Activated B cell treated with CpG ODN at 0.5 μM for 24 hours (primary cell): Measurements from ENCODE around the gene NOD1. TPM values are rescaled to one million over a fixed set of nuclear protein-coding genes. Genes with fewer than 3 reads are reported as not detected.

Source experiments
- ATAC-seq: fragments of 200-7000 bp; cut with Tn5 transposase; one replicate; pipeline ENCODE4 v1.10.0; 2021; ENCODE audit warnings: low read depth, mild to moderate bottlenecking, moderate library complexity
- CTCF ChIA-PET: fragments of 350-600 bp; sonication (Branson Sonifier 250); formaldehyde crosslinking; loops from one replicate; lab custom pipeline; 2021; ENCODE audit warnings: antibody characterized with exemption; lab: Charles Lee
- POLR2A ChIA-PET: fragments of 350-600 bp; sonication (Branson Sonifier 250); formaldehyde crosslinking; loops from one replicate; lab custom pipeline; 2021; ENCODE audit warnings: antibody characterized with exemption; lab: Charles Lee
- DNase-seq: peaks from one replicate; pipeline ENCODE4 v3.0.0; 2022
- H3K27ac Mint-ChIP-seq: one replicate; pipeline ENCODE4 v1.8.0; 2020; ENCODE audit warnings: mixed read lengths
- H3K27me3 Mint-ChIP-seq: one replicate; pipeline ENCODE4 v1.8.0; 2021; ENCODE audit warnings: mixed read lengths
- H3K36me3 Mint-ChIP-seq: one replicate; pipeline ENCODE4 v1.8.0; 2021; ENCODE audit warnings: low read depth, mixed read lengths
- H3K4me1 Mint-ChIP-seq: one replicate; pipeline ENCODE4 v1.8.0; 2021; ENCODE audit warnings: mixed read lengths
- H3K4me3 Mint-ChIP-seq: one replicate; pipeline ENCODE4 v1.8.0; 2020; ENCODE audit warnings: mild to moderate bottlenecking, mixed read lengths
- H3K9me3 Mint-ChIP-seq: one replicate; pipeline ENCODE4 v1.8.0; 2020; ENCODE audit warnings: mixed read lengths
- intact Hi-C: fragments of 100-400 bp; cut with micrococcal nuclease; formaldehyde crosslinking; loops from one replicate; pipeline ENCODE4 v1.15.1; 2024
- total RNA-seq: library from RNA; stranded (reverse); gene quantifications from 2 replicates; pipeline ENCODE4 v1.2.3, GENCODE V29; 2022
- TF ChIP-seq, protein P1 (sequence below): fragments of 200-600 bp; IDR thresholded peaks from one replicate; pipeline ENCODE4 v1.8.0; 2022; ENCODE audit warnings: antibody characterized with exemption, mild to moderate bottlenecking

The NOD1 gene
- total RNA-seq, 1 donor from 2014 or later: 14.0 TPM

DNA sequence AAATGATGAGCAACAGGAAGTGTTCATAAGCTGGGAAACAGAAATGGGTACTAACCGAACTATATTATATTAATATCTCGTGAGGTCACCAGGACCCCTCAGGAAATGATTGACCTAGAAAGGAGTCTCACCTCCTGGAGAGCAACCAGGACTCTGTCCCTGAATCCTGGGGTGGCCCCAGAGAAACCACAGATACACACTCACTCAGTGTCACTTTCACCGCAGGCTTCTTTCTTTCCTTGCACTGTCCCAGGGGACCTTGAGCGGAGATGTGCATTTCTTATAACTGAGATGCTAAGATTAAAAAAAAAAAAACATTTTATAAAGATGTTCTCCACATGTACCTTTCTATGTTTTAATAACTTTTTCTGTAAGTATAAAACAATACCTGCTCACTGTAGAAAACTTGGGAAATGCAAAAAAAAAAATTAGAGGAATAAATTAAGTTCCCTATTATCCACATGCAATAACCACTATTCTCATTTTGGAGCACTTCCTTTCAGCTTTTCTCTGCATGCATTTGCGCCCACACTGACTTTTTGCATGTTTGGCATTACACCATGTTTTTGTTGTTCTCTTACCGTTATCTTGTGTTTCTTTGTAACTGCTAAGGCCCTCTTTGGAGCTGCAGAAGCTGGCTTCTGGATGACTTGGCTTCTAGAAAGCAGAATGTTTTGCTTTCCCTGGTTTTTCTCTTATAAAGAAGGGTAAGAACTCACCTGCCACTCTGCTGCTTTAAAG lies 15.0 kb downstream of the NOD1 start:
- H3K36me3 Mint-ChIP-seq: peaks cover 18% of the 10 kb centered on the region
- peak overlapping the region; percentile 55 for H3K4me3 Mint-ChIP-seq
- peak overlapping the region; percentile 71 for H3K27ac Mint-ChIP-seq
- ChIA-PET POLR2A (interaction anchor here (0.7 to 2.4 kb wide), 4 partner anchors 12 to 475 kb away, joined by 3 to 10 read pairs (median 4); partner anchors contain the start of gene NOD1), CTCF (no interaction called here)
- no peak for DNase-seq
- intact Hi-C loops: loop anchor here (1.0 to 5.0 kb wide), 3 partner anchors 15 to 236 kb away; partner anchors contain the start of genes GGCT and NOD1
- no peaks in the 10 kb centered on the region for H3K27me3 Mint-ChIP-seq
- H3K4me1 Mint-ChIP-seq: peaks cover 74% of the 10 kb centered on the region
- no peaks in the 10 kb centered on the region for H3K9me3 Mint-ChIP-seq
- TF ChIP-seq, protein P1, sequence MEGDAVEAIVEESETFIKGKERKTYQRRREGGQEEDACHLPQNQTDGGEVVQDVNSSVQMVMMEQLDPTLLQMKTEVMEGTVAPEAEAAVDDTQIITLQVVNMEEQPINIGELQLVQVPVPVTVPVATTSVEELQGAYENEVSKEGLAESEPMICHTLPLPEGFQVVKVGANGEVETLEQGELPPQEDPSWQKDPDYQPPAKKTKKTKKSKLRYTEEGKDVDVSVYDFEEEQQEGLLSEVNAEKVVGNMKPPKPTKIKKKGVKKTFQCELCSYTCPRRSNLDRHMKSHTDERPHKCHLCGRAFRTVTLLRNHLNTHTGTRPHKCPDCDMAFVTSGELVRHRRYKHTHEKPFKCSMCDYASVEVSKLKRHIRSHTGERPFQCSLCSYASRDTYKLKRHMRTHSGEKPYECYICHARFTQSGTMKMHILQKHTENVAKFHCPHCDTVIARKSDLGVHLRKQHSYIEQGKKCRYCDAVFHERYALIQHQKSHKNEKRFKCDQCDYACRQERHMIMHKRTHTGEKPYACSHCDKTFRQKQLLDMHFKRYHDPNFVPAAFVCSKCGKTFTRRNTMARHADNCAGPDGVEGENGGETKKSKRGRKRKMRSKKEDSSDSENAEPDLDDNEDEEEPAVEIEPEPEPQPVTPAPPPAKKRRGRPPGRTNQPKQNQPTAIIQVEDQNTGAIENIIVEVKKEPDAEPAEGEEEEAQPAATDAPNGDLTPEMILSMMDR: no peak
- peak; percentile 47 for ATAC-seq

DNA sequence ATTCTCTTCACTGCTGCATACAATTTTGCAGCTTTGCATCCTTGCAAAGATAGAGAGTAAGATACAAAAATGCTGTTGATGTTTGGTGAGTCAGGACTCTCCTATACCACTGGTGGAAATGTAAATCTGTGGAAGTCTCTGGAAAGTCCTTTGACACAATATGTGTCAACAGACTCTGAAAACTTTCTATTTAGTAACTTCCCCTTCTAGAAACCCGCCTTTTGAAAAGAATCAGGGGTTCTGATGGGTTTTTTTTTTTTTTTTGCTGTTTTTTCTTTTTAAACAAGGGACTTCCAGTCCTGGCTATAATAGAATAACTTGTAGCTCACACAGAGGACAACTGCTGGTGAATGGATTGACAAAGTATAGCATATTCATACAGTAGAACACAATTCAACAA lies 16.4 kb downstream of the NOD1 start:
- H3K27ac Mint-ChIP-seq: peak overlapping the region; percentile 24
- peaks cover 60% of the 10 kb centered on the region for H3K4me1 Mint-ChIP-seq
- ChIA-PET CTCF (no interaction called here), POLR2A (no interaction called here)
- TF ChIP-seq, protein P1: no peak
- intact Hi-C loops: loop anchor here (5.0 kb wide), 1 partner anchor 235 kb away; no protein-coding TSS in a partner anchor
- DNase-seq (no peak), ATAC-seq (no peak)
- peak overlapping the region; percentile 44 for H3K4me3 Mint-ChIP-seq
- peaks cover 24% of the 10 kb centered on the region for H3K36me3 Mint-ChIP-seq
- H3K9me3 Mint-ChIP-seq: no peaks in the 10 kb centered on the region
- no peaks in the 10 kb centered on the region for H3K27me3 Mint-ChIP-seq

DNA sequence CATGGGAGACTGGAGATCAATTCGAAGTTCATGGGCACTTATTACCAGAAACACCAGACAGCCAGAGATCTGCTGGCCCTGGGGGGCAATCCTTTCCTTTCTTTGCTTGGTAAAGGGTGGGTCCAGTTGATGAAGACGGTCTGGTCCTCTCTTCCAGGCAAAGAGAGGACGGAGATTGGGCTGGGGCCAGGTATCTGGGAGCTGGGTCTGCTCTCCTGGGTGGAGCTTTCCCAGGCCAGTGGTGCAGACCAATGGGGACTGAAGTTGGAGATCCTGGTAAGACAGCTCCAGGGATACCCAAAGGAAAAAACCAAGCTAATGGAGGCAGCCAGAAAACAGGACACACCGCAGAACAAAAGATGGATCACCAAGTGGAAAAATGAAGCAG lies 18.3 kb downstream of the NOD1 start:
- no peak for ATAC-seq
- no peak for DNase-seq
- POLR2A ChIA-PET: interaction anchor here (1.5 kb wide), 1 partner anchor 18 kb away, joined by 5 read pairs; the partner anchor contains the start of gene NOD1
- peaks cover 40% of the 10 kb centered on the region for H3K4me1 Mint-ChIP-seq
- TF ChIP-seq, protein P1: no peak
- peaks cover 42% of the 10 kb centered on the region for H3K36me3 Mint-ChIP-seq
- no peak overlapping the region for H3K4me3 Mint-ChIP-seq
- H3K27me3 Mint-ChIP-seq: no peaks in the 10 kb centered on the region
- no peaks in the 10 kb centered on the region for H3K9me3 Mint-ChIP-seq
- CTCF ChIA-PET: interaction anchor here (1.1 kb wide), 1 partner anchor 19 kb away, joined by 3 read pairs; the partner anchor contains the start of gene NOD1
- intact Hi-C loops: loop anchor here (5.0 kb wide), 1 partner anchor 233 kb away; no protein-coding TSS in a partner anchor
- no peak overlapping the region for H3K27ac Mint-ChIP-seq

DNA sequence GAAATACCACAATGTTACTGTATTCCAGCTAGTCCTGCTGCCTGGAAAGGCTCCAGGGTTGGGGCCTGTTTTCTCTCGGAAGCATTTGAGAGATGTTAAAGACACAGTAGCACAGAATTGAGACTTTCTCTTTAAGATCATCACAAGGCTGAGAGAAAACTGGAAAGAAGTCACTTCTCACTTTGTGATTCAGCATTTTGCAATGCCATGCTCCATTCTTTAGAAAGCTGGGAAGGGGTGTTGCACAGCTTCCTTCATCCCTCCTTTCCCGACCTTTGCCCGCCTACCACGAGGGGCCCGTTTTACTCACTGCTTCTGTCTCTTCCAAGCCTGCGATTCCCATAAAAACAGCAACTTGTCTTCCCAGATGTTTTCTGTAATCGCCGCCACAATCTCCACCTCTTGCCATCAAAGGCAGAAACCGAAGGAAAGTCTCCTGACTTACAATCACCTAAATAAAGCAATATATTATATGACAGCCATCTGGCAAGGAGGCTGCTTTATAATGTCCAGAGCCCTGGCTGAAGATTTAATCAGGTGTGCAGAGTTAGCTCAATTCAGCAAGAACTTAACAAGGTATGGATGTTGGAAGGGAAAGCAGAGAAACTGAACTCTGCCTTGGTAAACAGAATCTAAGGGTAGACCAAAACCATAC lies 18.9 kb downstream of the NOD1 start:
- H3K27me3 Mint-ChIP-seq: no peaks in the 10 kb centered on the region
- ChIA-PET CTCF (interaction anchor here (1.1 kb wide), 1 partner anchor 19 kb away, joined by 3 read pairs; the partner anchor contains the start of gene NOD1), POLR2A (interaction anchor here (1.5 kb wide), 1 partner anchor 19 kb away, joined by 5 read pairs; the partner anchor contains the start of gene NOD1)
- H3K9me3 Mint-ChIP-seq: no peaks in the 10 kb centered on the region
- H3K36me3 Mint-ChIP-seq: peaks cover 46% of the 10 kb centered on the region
- intact Hi-C loops: loop anchor here (5.0 kb wide), 1 partner anchor 232 kb away; no protein-coding TSS in a partner anchor
- H3K4me1 Mint-ChIP-seq: peaks cover 35% of the 10 kb centered on the region
- H3K27ac Mint-ChIP-seq: no peak overlapping the region
- ATAC-seq (no peak), DNase-seq (no peak)
- TF ChIP-seq, protein P1: no peak
- no peak overlapping the region for H3K4me3 Mint-ChIP-seq

DNA sequence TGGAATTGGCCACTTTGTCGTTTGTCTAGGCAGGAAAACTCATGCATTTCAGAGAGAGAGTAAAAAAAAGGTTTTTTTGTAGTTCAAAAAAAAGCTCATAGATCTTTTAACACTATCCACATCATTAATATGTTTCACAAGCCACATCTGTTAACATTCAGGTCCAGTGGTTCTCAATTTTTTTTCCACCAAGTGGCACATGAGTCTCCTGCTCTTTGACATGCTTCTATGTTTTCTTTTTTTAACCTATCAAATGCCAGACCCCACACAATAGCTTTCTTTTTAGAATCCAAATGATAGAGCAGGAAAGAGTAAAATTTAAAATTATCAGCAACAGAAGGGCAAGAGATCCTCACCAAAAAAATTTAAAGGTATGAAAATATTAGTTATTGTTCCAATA lies 20.3 kb downstream of the NOD1 start:
- TF ChIP-seq, protein P1: no peak
- intact Hi-C loops: no loop called here
- no peaks in the 10 kb centered on the region for H3K9me3 Mint-ChIP-seq
- H3K4me3 Mint-ChIP-seq: no peak overlapping the region
- H3K27me3 Mint-ChIP-seq: no peaks in the 10 kb centered on the region
- ChIA-PET POLR2A (no interaction called here), CTCF (no interaction called here)
- H3K27ac Mint-ChIP-seq: no peak overlapping the region
- no peak for DNase-seq
- peaks cover 58% of the 10 kb centered on the region for H3K36me3 Mint-ChIP-seq
- no peak for ATAC-seq
- H3K4me1 Mint-ChIP-seq: peaks cover 21% of the 10 kb centered on the region
